SIG-M5 treated with dmso at 0.1 percent for 504 hours (cell line): ENCODE results near the gene PCCA.
"Not testable (repeated sequence)": the region's sequence is repeated elsewhere in the genome, so short reads cannot be mapped to it uniquely, and the experiment has no call there.

Experiments used
- DNase-seq: peaks from one replicate; lab custom pipeline; 2025; ENCODE audit not compliant: unreplicated experiment; lab: John Stamatoyannopoulos, UW

Gene PCCA

DNA sequence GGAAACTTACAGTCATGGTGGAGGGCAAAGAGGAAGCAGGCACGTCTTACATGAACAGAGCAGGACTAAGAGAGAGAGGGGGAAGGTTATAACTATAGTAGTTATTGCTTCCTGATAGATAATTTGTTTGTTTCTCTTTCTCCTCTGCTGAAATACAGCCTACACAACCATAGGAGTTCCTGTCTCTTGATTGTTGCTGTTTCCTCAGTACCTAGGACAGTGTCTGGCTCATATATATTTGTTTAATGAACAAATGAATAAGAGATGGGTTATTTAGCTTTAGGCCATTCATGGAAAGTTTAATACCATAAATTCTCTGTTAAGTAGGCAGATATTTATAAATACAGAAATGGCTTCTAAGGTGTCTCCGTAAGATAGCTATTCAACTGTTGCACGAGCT is 95.2 kb downstream of the PCCA start:
- no peak for DNase-seq

- no peak for DNase-seq
Measured at GRCh38 chr13:100195568-100195967, 106.7 kb downstream of the PCCA start.

DNA sequence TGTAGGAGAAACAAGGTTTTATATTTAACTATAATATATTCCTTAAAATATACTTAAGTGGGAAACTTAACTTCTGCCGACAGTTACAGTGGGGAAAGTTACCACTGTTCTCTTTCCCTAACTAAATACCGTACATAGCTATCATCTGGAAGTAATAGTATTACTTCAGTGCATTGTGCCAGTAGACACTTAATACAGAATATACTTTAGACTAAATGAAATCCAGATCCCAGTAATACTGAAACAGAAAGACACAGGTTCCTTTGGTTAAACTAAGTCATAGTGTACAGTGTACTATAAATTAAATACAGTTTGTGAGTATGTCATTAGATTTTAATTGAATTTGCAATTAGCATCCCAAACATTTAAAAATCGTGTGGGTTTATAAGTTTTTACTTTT is 107.5 kb downstream of the PCCA start:
- no peak for DNase-seq

- DNase-seq = no peak
Measured at GRCh38 chr13:100197116-100197515, 108.2 kb downstream of the PCCA start.

- no peak for DNase-seq
Measured at GRCh38 chr13:100197591-100198365, 108.9 kb downstream of the PCCA start.

DNA sequence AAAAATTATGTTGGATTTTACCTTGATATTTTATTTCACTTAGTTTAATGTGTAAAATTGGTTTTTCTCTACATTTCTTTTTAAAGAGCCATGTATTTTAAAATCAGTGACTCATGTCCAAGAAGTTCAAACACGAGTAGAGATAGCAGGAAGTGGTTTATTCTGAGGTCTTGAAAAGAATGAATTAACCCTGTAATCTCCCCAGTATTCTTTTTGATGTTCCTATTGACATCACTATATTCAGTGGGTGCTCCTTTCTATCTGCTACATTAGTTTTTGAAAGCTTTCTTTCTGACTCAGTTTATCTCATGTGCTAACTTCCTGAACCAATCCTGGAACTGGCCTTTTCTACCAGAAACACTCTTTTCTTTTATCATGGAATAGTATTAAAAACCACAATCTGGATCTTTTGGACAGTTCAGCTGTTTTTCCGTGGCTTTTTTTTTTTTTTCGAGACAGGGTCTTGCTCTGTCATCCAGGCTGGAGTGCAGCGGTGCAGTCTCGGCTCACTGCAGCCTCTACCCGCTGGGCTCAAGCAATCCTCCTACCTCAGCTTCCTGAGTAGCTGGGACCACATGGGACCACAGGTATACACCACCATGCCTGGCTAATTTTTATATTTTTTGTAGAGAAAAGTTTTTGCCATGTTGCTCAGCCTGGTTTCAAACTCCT is 114.9 kb downstream of the PCCA start:
- DNase-seq = peak; percentile 61

DNA sequence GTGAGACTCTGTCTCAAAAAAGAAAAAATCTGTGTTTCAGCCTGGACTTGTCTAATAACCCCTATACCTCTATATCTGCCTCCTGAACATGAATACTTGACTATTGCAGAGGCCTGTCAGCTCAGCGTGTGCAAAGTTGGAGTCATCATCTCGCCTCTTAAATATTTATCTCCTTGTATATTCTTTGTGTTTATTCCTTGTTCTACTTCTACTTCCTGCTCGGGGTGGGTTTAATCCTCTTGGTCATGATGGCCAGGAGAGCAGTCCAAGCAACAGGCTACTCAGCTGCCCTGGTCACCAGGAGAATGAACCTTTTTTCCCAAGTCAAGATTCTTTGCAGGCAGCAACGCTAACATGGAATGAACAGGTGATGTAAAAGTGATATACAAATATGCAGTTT is 119.1 kb downstream of the PCCA start:
- no peak for DNase-seq

DNA sequence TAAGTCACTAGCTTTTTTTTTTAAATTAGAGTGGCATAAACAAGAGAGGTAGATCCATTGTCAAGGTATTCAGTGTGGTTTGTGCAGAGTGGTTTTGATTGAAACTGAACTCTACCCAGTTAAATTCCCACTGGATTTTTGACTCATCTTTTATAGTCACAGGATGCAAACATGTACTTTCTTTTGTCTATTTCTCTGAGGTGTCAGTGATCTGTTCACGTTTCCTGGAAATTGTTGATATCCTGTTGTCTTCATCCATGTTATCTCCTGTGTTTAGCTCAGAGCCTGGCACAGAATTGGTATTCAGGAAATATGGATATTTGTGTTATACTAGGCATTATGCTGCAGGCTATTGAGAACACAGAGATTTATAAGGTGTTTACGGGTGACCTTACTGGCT is 119.7 kb downstream of the PCCA start:
- DNase-seq = no peak

- peak; percentile 16 for DNase-seq
Measured at GRCh38 chr13:100209857-100210825, 121.2 kb downstream of the PCCA start.

DNA sequence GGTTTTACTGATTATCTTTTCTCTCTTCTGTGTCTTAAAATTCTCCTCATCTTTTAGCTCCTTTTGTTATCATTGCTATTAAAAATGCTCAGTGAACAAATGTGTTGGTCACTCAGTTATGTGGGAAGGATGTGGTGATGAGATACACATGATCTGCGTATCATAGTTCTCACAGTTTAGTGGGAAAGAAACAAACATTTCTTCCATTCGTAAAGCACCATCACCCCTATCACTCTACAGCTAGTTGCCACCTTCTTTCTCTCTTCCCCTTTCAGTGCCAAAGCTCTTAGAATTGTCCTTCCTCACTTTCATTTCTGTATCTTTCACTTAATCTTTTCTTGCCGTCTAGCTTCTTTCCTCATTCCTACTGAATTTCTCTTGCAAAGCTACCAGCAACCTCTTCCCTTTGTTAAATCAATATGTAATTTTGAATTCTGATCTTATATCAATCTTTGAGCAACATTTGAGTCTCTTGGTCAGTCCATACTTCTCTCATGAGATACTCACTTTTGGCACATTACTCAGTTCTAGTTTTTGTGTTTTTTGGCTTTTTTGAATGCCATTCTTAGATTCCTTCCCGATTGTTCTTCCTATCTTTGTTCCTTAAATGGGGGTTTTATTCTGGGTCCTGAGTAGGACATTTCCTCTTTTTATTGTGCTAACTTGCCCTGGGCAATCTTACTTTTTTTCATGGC is 122.3 kb downstream of the PCCA start:
- DNase-seq = peak; percentile 66

- peak; percentile 45 for DNase-seq
Measured at GRCh38 chr13:100212904-100213553, 124.1 kb downstream of the PCCA start.

DNA sequence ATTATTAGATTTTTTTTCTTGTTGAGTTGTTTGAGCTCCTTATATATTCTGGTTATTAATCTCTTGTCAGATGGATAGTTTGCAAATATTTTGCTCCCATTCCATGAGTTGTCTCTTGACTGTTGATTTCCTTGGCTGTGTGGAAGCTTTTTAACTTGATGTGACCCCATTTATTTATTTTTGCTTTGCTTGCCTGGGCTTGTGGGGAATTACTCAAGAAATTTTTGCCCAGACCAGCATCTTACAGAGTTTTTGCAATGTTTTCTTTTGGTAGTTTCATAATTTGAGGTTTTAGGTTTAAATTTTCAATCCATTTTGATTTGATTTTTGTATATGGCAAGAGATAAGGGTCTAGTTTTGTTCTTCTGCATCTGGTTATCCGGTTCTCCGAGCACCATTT is 124.7 kb downstream of the PCCA start:
- no peak for DNase-seq

DNA sequence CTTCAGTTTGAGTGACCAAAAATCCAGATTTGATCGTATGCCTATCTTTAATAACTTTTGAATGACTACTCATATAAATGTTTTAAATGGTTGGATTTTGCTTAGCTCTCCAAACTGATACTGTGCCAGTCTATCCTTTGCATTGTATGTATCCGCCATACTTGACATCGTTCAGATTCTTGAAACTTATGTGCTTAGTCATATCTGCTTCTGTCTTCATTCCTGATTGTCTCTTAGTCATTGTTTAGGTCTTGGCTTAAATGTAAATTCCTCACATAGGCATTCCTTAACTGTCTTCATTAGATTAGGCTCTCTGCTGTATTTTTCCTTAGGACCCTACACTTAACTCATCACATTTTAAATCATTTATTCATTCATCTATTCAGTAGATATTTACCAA is 126.0 kb downstream of the PCCA start:
- DNase-seq = no peak

- no peak for DNase-seq
Measured at GRCh38 chr13:100221166-100221565, 132.3 kb downstream of the PCCA start.

- DNase-seq = not testable (repeated sequence)
Measured at GRCh38 chr13:100223966-100224530, 135.2 kb downstream of the PCCA start.

GRCh38 chr13:100229603-100230002 is 140.7 kb downstream of the PCCA start:
- no peak for DNase-seq

DNA sequence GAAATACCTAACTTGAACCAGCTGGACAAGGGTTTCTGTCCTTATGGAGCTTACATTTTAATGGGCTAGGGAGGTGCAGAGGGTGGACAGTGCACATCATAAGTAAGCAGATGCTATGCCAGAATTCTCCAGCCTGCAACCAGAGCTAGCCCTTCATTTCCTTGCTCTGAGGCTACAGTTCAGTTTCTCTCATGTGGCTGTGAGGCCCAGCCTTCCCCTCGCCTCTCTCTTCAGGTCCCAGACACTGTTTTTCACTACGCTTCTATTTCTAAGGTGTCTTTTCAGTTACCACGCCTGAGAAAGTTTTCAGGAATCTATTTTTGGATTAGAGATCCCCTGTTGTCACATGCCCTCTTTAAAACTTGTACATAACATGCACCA is 141.9 kb downstream of the PCCA start:
- DNase-seq = no peak

- DNase-seq = no peak
Measured at GRCh38 chr13:100231176-100231575, 142.3 kb downstream of the PCCA start.

DNA sequence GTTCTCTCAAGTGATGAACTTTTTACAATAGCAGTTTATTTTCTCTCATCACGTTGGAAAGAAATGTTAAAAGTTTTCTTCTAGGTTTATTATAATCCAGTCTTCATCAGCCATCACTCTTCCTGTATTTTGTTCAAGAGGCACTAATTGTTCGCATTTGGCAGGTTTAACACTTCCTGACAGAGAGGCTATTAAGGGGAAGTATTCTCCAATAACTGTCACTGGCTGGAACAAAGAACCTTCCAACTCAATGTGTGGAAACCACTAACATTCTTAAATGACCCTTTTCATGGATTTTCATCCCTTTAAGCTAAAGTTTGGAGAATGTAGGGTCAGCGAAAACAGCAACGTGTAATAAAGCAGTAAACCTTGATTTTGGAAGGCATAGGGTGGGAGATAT is 145.1 kb downstream of the PCCA start:
- DNase-seq = peak; percentile 34

DNA sequence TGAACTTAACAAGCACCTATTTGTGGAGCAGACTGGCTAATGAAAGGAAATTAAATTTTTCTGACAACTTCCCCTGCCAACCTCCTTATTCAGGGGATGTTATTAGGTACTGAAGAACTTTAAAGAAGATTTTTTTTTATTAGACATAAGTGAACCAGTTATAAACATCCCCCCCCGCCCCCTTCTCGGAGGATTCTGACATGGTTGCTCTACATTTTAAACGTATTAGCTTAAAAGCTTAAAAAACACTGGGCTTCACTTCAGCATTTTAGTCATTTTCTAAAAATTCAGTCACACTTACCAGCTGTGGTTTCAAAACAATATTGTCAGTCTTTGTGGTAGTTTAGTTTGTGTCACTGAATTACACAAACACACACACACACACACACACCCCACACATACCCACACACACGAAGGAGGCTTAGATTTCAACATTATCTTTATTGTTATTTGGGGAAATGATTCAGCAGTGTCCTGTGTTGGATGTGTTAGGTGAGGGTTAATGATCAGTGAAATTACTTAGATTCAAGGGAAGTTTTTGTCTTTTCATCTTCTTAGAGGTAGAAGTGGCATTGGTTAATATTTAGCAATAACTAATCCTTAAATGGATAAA is 145.7 kb downstream of the PCCA start:
- peak; percentile 59 for DNase-seq
